Muscle of leg (tissue), 11 donors: ENCODE data around the gene APPL2. TPM values are rescaled to one million over a fixed set of nuclear protein-coding genes. Genes with fewer than 3 reads are reported as not detected.
A peak's percentile ranks its signal among the peaks of the same experiment; 100 is the strongest.

ENCODE experiments used
- DNase-seq: peaks from one replicate; pipeline ENCODE4 v3.0.0; 2013
- H3K27ac ChIP-seq: one replicate; pipeline ENCODE4 v1.5.1; 2013; ENCODE audit warnings: mild to moderate bottlenecking, low read length, control low read depth
- H3K27me3 ChIP-seq: one replicate; pipeline ENCODE4 v1.6.1; 2013; ENCODE audit warnings: low read length; ENCODE audit not compliant: control insufficient read depth, insufficient read depth
- H3K36me3 ChIP-seq: one replicate; pipeline ENCODE4 v1.6.1; 2013; ENCODE audit warnings: low read length; ENCODE audit not compliant: control insufficient read depth, insufficient read depth
- H3K4me1 ChIP-seq: one replicate; pipeline ENCODE4 v1.6.1; 2013; ENCODE audit warnings: low read length; ENCODE audit not compliant: control insufficient read depth, insufficient read depth
- H3K4me3 ChIP-seq: one replicate; pipeline ENCODE4 v1.5.1; 2013; ENCODE audit warnings: low read length, control low read depth
- H3K9me3 ChIP-seq: replicated peaks from 2 replicates; pipeline ENCODE4 v1.6.1; 2013; ENCODE audit warnings: low read depth, low read length; ENCODE audit not compliant: control insufficient read depth
- WGBS: methylation state at CpG from one replicate; pipeline ENCODE4 v1.1.5; 2013; ENCODE audit warnings: missing lambda C conversion rate; ENCODE audit not compliant: insufficient coverage; 5-methylcytosine and 5-hydroxymethylcytosine counted together
- polyA plus RNA-seq, 8 donors: library from polyadenylated mRNA; unstranded; fragments of 120-200 nt; gene quantifications; one replicate each; pipeline versions ENCODE4 v1.2.1 to v1.2.3, GENCODE V29; 2013; ENCODE audit warnings: inconsistent platforms in 1 of 8, low replicate concordance in 1 of 8; ENCODE audit not compliant: insufficient read length in 8 of 8, insufficient read depth in 1 of 8
- total RNA-seq: library from RNA; stranded (reverse); fragments of 120-200 nt; gene quantifications from one replicate; pipeline ENCODE4 v1.2.4, GENCODE V29; 2013

Gene APPL2
- total and polyA plus RNA-seq, 9 donors, result 23.1 to 35.1 (median 27.3) TPM

DNA sequence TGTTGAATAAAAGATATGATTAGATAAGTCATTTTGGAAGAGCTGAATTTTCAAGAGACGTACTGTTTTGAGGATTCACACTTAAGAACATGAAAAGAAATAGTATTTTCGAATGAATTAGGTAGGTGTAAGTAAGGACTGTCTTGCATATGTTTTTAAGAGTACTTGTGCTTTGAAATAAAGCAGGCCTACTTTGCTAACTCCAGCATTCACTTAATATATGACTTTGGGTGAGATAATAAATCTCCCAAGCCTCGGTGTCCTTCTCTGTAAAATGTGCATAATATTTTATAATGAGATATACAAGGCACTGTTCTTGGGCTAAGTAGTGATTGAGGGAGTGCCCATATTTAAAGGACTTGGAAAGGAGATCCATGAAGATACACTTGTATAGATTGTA is 73.8 kb downstream of the APPL2 start:
- Histone ChIP-seq H3K9me3 (no peaks in the 10 kb centered on the region), H3K36me3 (peaks cover 27% of the 10 kb centered on the region), H3K27me3 (no peaks in the 10 kb centered on the region), H3K27ac (no peak overlapping the region), H3K4me3 (no peak overlapping the region), H3K4me1 (no peaks in the 10 kb centered on the region)
- WGBS, result no CpG with 5 or more reads among the region's 3 CpGs
- DNase-seq, result no peak

DNA sequence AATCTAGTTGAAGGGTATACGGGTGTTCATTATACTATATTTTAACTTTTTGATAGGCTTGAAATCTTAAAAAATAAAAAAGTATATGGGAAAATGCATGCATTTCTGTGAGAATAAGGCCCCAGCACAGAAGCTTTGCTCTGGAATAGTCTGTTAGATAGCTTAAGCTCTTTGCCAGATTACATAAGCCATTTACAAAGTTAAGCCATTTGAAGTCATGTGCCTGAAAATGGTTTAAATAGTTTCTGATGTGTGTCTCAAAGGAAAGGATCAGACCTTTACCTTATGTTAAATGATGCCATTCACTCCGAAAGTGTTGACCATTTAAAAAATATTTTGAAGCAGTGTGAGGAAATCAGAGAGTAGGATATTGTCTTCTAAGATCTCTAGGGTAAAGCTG is 77.1 kb downstream of the APPL2 start:
- Histone ChIP-seq H3K27me3 (no peaks in the 10 kb centered on the region), H3K27ac (no peak overlapping the region), H3K4me3 (no peak overlapping the region), H3K4me1 (no peaks in the 10 kb centered on the region), H3K36me3 (peaks cover 22% of the 10 kb centered on the region), H3K9me3 (no peaks in the 10 kb centered on the region)
- WGBS, result 71% methylated on average over 1 of the region's 2 CpGs
- peak; percentile 60 for DNase-seq

- Histone ChIP-seq H3K4me3 (no peak overlapping the region), H3K9me3 (no peaks in the 10 kb centered on the region), H3K27me3 (no peaks in the 10 kb centered on the region), H3K4me1 (no peaks in the 10 kb centered on the region), H3K36me3 (peaks cover 18% of the 10 kb centered on the region), H3K27ac (no peak overlapping the region)
- no CpG with 5 or more reads among the region's 3 CpGs for WGBS
- no peak for DNase-seq
Measured at GRCh38 chr12:105157606-105158005, 78.4 kb downstream of the APPL2 start.

GRCh38 chr12:105156260-105156659 is 79.7 kb downstream of the APPL2 start:
- DNase-seq, result no peak
- Histone ChIP-seq H3K4me1 (no peaks in the 10 kb centered on the region), H3K27me3 (no peaks in the 10 kb centered on the region), H3K36me3 (peaks cover 20% of the 10 kb centered on the region), H3K27ac (no peak overlapping the region), H3K9me3 (no peaks in the 10 kb centered on the region), H3K4me3 (no peak overlapping the region)
- no CpG with 5 or more reads among the region's 2 CpGs for WGBS

GRCh38 chr12:105142259-105142658 is 93.7 kb downstream of the APPL2 start:
- Histone ChIP-seq H3K4me3 (no peak overlapping the region), H3K4me1 (no peaks in the 10 kb centered on the region), H3K27me3 (no peaks in the 10 kb centered on the region), H3K27ac (no peak overlapping the region), H3K9me3 (no peaks in the 10 kb centered on the region), H3K36me3 (peaks cover 9% of the 10 kb centered on the region)
- DNase-seq, result no peak
- WGBS, result no CpG with 5 or more reads among the region's 3 CpGs

- Histone ChIP-seq H3K9me3 (no peaks in the 10 kb centered on the region), H3K4me3 (no peak overlapping the region), H3K27ac (no peak overlapping the region), H3K36me3 (peaks cover 13% of the 10 kb centered on the region), H3K4me1 (no peaks in the 10 kb centered on the region), H3K27me3 (no peaks in the 10 kb centered on the region)
- 100% methylated on average over 2 of the region's 6 CpGs for WGBS
- DNase-seq, result no peak
Measured at GRCh38 chr12:105141320-105141922, 94.6 kb downstream of the APPL2 start.

- no peak overlapping the region for H3K4me3 ChIP-seq
- DNase-seq, result no peak
- peaks cover 15% of the 10 kb centered on the region for H3K36me3 ChIP-seq
- H3K27ac ChIP-seq, result no peak overlapping the region
- WGBS, result no CpG with 5 or more reads among the region's 2 CpGs
- no peaks in the 10 kb centered on the region for H3K4me1 ChIP-seq
- H3K9me3 ChIP-seq, result no peaks in the 10 kb centered on the region
- no peaks in the 10 kb centered on the region for H3K27me3 ChIP-seq
Measured at GRCh38 chr12:105138248-105138647, 97.7 kb downstream of the APPL2 start.

Other genes with a start within 250 kb of the APPL2 start
- 17.6 TPM for gene NOPCHAP1, start 249.9 kb downstream of the APPL2 start, total RNA-seq
- gene NOPCHAP1, start 249.9 kb downstream of the APPL2 start, polyA plus RNA-seq, result 10 to 100 TPM in 7 of 8 donors, 1 to 10 TPM in 1; 9.6 to 12.0 (median 10.9) TPM
- 7.5 TPM for gene ALDH1L2, start 151.7 kb downstream of the APPL2 start, total RNA-seq
- gene ALDH1L2, start 151.7 kb downstream of the APPL2 start, polyA plus RNA-seq, result 10 to 100 TPM in 1 of 8 donors, 1 to 10 TPM in 7; 3.7 to 10.6 (median 6.8) TPM
- gene WASHC4, start 128.4 kb downstream of the APPL2 start, total RNA-seq, result 43.5 TPM
- 10 to 100 TPM; 23.5 to 43.2 (median 28.0) TPM for gene WASHC4, start 128.4 kb downstream of the APPL2 start, polyA plus RNA-seq
- 8.5 TPM for gene C12orf75, start 94.5 kb upstream of the APPL2 start, total RNA-seq
- gene C12orf75, start 94.5 kb upstream of the APPL2 start, polyA plus RNA-seq, result 10 to 100 TPM in 3 of 8 donors, 1 to 10 TPM in 5; 5.4 to 18.5 (median 8.6) TPM